GDM1 (cell line): ENCODE data around the gene FAM209B.
A peak's percentile ranks its signal among the peaks of the same experiment; 100 is the strongest.
"Not testable (repeated sequence)": the region's sequence is repeated elsewhere in the genome, so short reads cannot be mapped to it uniquely, and the experiment has no call there.

Experiments
- DNase-seq: peaks from one replicate; lab custom pipeline; 2025; lab: John Stamatoyannopoulos, UW

FAM209B gene, protein sequence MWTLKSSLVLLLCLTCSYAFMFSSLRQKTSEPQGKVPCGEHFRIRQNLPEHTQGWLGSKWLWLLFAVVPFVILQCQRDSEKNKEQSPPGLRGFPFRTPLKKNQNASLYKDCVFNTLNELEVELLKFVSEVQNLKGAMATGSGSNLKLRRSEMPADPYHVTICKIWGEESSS

DNA sequence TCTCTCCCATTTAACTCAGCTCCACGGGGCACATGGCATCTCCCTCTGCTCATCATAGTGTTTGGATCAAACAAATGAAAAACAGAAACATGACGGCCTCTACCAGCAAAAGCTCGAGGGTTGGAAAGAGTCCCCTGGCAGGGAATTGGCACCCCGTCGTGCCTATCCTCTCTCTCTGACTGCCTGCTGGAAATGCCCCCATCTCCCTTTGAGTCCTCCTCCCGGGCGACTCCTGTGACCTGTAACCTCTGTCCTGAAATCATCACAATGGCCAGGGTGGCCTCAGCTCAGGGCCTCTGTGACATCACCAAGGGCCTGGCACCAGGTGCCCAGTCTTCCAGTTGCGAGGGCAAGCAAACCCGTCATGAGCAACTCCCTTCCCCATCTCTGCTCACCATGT is at the start of gene FAM209B:
Gene FAM209B (plus strand): TSS at position 301 of the 400 bp plus-strand sequence. CDS start 96 bp downstream, at position 397.
- DNase-seq: not testable (repeated sequence)

DNA sequence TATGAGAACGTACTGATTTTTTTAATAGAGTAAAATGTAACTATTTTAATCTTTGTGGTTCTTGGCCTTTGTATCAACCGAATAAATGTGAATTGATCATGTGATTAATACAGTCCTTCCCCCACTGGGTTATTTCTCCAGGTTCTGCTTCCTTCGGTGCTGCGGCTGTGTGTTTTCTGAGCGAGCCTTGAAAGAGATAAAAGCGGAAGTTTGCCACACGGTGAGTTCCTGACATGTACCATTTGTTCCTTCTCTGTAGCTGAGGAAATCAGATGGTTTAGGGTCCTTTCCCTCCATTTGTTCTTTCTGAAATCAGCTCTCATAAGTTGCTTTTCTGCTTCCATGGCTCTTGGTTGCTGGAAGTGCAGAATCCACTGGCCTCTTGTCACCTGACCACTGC is 49.1 kb upstream of the FAM209B start:
- peak; percentile 49 for DNase-seq

DNA sequence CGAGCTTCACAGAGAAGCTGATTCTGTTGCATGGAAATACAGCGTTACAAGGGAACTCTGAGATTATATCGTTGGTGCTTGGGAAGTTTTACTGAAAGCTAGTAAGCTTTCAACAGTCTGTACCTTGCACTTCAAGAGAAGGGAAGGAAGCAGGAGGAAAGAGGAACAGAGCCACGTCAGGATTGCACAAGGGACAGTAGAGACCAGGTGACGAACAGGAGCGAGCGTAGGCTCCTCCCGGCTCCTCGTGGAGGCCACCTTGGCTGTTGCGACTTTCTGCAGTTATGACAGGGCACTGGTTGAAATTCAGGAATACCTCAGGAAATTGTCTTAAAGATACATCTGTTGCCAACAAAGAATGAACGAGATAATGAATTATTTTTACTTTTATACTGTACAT is 45.8 kb upstream of the FAM209B start:
- DNase-seq: no peak

DNA sequence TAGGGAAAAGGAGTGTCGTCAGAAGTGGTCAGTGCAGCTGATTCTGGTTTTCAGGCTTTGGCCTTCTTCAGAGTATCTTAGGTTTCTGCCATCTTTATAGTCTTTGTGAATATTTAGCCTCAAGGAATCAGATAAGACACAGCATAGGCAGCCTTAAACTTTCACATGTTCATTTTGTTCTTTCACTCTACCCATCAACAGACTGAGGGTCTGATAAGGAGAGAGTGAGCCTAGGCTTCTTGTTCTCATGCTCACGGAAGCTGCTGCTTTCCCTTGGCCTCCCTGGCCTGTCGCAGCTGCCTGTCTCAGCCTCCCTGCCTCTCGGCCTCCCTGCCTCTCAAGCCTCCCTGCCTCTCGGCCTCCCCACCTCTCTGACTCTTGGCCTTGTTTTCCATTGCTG is 44.5 kb upstream of the FAM209B start:
- DNase-seq: no peak

DNA sequence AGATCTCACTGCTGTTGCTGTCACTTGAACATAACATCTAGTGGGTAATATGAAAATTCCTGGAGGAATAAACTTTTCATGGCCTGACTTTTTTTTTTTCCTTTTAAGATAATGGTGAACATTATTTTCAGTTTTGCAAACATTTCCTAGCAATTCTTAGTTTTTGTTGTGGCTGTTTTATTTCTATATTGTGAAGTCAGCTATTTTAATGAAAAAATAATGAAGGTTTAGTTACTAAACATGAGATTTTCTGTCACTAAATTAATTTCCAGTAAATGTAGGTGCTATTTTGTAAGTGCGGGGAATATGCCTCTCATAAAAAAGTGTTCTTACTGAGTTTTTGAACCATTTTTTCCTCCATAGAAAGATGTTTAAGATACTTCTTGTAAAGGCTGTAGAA is 31.9 kb upstream of the FAM209B start:
- no peak for DNase-seq

DNA sequence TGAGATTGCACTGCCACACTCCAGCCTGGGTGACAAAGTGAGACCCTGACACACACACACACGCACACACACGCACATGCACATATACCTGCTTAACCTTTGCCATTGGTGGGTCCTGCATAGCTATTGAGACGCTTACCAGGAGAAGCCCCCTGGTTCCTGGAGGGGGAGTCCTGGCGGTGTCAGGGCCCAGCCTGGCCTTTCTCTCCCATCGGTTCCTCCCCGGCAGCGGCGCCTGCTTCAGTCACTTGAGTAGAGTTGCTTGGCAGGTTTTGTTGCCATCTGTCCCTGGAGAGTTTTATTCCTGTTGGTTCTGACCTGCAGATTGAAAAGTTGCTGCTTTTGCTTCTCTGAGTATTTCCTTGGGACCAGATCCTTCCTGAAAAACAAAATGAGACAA is 29.1 kb upstream of the FAM209B start:
- no peak for DNase-seq

DNA sequence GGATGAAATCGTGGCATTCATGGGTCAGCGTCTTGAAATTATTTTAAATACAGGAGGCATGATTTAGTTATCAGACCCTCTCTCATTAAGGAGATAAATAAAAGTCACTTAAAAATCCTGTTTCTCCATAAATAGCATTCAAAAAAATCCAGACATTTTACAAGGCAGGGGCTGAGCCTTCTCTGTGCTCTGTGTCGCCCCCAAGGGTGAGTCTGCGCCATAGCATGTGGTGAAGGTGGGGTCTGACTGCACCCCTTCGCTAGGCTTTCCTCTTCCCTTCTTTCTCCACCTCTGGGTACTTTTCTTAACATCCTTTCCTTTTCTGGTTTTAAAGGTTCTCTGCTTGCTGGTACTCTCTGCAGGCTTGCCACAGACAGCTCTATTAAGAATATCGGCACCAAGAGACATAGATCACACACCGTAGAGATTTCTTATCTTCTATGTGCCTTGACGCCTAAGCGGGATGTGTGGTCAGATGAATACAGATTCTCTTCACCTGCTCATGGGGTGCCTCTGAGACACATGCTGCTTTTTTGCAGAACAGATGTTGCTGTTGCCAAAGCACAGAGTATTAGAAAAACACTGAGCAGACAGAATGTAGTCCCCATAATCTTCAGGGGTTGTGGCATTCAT is 28.6 kb upstream of the FAM209B start:
- no peak for DNase-seq

DNA sequence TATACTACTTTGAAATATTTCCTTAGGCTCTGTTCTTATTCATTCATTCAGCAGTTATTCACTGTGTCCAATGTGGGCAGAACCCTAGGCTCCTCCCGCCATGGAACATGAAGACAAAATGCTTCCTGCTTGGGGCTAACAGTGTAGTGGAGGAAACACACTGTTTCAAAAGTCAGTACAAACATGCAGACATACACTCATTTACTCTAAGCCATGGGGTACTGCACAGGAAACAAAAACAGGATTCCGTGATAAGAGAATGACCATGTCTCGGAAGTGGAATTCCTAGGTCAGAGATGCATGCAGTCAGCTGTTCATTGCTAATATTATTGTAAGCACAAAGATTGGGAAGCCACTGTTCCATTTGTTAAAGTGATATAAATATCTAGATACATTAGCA is 26.9 kb upstream of the FAM209B start:
- DNase-seq: no peak

DNA sequence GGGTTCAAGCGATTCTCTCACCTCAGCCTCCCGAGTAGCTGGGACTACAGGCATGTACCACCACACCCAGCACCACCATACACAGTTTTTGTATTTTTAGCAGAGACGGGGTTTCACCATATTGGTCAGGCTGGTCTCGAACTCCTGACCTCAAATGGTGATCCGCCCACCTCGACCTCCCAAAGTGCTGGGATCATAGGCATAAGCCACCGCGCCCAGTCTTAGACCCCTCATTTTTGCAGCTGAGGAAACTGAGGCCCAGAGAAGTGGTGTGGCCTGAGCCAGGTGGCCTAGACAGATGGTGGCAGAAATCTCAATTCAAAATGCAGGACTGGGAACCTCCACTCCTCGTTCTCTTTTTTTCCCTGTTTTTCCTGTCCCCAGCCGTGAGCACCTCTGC is 21.1 kb upstream of the FAM209B start:
- no peak for DNase-seq

DNA sequence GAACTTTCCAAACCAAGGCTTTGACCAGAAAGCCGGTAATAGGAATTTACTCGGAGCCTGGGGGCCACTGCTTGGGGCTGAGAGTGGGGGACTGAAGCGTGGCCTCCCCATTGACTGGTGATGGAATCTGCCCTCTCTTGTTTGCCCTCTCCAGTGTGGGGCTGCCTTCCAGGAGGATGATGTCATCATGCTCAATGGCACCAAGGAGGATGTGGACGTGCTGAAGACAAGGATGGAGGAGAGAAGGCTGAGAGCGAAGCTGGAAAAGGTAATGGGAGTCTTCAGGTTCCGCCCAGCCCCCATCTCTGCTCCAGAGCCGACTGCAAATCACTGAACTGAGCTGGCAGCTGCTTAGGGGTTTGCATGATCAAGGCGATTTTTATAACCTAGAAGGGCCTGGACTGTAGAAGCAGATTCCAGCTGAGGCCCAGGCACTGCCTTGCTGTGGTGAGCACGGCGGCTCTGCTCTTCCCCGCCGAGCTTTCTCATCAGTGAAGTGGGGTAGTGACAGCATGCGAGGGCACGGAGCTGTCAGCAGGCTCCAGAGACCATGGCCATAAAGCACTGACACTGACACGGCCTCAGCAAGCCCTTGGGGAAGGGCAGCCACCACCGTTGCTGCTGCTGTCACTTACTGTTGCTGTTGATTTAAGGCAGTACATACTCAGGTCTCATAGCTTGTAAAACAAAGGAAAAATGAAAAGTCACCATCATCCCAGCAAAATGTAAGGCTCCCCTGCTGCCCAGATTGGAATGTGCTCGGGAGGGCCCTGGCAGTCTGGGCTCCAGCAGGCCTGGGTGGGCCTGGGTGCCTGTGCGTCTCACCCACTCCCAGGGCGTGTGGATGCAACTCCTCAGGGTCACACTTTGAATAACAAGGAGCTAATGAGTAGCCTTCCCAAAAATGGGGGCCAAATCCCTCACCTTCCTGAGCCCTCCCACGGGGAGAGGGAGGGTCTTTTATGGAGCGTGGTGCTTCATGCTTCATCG is 19.6 kb upstream of the FAM209B start:
- no peak for DNase-seq

DNA sequence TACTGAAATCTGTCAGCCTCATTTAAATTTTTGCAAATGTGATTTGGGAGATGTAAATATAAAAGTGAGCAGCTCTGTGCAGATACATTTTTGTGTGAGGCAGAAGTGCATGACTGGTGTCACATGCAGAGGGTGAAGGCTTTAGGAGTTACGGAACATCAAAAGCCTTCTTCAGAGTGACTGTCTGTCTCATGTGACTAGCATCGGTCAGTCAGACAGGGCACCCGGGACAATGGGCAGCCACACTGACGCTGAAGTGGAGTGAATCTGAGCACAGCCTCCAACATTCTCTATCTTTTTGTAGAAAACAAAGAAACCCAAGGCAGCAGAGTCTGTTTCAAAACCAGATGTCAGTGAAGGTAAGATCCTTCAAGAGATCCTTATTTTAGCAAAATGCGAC is 16.4 kb upstream of the FAM209B start:
- DNase-seq: no peak

DNA sequence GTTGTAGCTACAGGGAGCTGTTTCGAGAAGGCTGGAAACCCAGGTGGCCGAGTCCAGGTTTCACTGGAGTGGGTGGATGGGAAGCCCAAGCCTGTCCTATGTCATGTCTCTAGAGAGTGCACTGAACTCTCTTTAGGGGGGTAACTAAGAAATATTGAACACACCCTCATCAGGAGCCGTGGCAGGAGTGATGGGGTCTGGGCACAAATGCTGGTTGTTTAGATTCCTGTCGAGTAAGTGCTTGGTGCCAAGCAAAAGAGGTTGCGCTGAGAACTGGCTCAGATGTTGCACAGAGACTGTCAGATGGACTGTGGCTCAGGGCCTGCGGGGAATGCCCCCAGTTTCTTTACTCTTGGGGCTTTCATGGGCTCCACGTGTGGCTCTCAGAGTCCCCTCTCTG is 15.8 kb upstream of the FAM209B start:
- DNase-seq: no peak

DNA sequence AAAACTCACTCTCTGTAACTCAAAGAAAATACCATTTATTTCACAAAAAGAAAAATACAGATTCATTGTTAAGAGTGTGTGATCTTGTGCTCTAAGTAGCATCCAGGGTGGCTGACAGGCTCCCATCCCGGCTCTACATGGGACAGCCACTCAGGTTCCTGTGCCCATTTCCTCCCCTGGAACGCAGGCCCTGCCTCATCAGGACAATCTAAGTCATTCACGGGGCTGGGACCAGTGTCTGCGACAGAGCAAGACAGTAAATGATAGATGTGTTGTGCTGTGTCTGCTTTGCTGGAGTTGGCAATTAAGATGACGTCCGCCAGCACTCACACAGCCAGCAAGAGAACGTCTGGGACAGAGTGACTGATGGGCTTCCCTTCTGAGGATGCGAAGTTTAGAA is 15.4 kb upstream of the FAM209B start:
- no peak for DNase-seq

DNA sequence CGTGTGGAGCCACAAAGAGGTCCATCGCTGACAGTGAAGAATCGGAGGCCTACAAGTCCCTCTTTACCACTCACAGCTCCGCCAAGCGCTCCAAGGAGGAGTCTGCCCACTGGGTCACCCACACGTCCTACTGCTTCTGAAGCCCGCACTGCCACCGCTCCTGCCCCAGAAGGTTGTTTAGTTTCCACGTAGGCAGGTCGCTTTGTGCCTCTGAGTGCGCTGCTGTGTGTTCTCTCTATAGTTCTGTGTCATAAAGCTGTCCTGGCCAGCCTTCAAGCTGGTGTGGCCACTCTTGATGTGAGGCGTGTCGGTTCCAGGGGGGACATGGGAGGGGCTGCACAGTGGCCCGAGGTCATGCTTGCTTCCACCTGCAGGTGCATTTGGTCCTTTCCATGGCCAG is 14.9 kb upstream of the FAM209B start:
- DNase-seq: no peak

DNA sequence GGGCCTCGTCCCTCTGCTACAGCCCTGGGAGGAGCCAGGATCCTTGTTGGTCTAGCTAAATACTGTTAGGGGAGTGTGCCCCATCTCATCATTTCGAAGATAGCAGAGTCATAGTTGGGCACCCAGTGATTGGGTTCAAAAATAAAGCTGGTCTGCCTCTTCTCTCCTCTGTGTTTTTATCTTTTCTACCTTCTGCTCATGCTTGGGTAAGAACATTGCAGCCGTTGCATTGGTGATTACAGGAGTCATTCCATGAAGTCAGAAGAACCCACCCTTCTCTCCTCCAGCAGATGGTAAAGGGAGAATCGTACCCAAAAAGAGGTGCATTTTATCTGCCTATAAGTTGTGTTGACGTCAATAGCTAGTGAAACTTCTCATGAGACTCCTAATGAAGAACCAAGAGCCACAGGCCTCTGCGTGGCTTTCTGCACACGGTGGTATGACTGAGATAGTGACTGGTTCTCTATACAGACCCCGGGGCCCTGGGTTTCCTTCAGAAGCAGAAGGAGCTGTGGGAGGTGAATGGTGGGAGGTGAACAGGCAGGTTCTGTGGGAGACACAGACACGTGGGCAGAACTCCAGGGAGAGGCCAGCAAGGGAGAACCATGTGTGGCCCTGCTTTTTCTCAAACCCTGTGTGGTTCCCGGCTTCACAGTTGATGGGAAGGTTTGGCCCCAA is 14.2 kb upstream of the FAM209B start:
- no peak for DNase-seq

DNA sequence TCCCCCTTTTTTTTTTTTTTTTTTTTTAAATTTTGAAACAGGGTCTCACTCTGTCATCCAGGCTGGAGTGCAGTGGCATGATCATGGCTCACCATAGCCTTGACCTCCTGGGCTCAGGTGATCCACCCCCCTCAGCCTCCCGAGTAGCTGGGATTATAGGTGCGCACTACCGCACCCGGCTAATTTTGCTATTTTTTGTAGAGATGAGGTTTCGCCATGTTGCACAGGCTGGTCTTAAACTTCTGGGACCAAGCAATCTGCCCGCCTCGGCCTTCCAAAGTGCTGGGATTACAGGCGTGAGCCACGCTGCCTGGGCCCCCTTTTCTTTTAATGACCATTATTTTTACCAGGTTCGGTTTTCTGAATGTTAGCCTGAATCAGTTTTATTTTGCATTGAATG is 13.5 kb upstream of the FAM209B start:
- DNase-seq: no peak

DNA sequence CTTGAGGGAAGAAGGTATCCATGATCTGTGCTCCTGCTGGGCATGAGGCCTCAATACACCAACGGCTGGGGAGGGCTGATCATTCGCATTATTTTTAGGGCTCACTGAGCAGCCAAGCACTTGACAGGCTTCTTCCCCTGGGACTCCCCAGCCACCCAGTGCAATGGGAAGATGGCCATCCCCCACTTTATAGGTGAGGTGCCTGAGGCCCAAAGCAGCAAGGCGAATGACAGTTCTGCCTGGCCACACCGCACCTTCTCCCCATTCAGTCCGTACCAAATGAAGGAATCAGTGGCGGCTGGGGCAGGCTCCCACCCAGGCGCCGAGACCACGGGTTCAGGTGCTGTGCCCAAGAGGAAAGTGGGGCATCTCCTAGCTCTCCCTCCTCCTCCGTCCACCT is 12.9 kb upstream of the FAM209B start:
- DNase-seq: no peak

DNA sequence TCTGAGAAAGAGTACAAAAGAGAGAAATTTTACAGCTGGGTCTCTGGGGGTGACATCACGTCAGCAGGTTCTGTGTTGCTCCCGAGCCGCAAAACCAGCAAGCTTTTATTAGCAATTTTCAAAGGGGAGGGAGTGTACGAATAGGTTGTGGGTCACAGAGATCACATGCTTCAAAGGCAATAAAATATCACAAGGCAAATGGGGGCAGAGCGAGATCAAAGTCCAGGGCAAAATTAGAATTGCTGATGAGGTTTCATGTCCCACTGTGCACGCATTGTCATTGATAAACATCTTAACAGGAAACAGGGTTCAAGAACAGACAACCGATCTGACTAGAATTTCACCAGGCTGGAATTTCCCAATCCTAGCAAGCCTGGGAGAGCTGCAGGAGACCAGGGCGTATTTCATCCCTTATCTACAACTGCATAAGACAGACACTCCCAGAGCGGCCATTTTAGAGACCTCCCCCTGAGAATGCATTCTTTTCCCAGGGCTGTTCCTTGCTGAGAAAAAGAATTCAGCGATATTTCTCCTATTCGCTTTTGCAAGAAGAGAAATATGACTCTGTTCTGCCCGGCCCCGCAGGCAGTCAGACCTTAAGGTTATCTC is 12.2 kb upstream of the FAM209B start:
- DNase-seq: not testable (repeated sequence)

DNA sequence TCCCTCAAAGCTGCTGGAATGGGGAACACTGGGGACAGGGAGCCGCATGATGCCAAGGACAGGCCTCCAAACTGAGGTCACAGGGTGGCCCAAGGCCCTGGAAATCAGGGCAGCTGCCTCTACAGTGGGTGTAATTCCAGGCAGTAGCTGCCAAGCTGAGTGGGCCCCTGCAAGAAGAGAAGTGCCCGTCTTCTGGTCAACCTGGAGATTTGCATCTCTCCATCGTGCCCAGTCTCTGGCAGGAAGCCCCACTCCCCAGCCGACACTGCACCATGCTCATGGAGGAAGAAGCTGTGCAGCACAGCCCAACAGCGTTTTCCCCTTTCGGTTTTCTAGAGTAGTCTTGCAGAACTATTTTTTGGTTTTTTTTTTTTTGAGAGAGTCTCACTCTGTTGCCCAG is 10.7 kb upstream of the FAM209B start:
- no peak for DNase-seq

DNA sequence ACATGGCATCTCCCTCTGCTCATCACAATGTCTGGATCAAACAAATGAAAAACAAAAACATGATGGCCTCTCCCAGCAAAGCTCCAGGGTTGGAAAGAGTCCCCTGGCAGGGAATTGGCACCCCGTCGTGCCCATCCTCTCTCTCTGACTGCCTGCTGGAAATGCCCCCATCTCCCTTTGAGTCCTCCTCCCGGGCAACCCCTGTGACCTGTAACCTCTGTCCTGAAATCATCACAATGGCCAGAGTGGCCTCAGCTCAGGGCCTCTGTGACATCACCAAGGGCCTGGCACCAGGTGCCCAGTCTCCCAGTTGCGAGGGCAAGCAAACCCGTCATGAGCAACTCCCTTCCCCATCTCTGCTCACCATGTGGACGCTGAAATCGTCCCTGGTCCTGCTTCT is 8.6 kb upstream of the FAM209B start, which contains the start of gene FAM209A:
Gene FAM209A (plus strand): TSS at position 301 of the 400 bp plus-strand sequence. CDS start 65 bp downstream, at position 366.
- not testable (repeated sequence) for DNase-seq

DNA sequence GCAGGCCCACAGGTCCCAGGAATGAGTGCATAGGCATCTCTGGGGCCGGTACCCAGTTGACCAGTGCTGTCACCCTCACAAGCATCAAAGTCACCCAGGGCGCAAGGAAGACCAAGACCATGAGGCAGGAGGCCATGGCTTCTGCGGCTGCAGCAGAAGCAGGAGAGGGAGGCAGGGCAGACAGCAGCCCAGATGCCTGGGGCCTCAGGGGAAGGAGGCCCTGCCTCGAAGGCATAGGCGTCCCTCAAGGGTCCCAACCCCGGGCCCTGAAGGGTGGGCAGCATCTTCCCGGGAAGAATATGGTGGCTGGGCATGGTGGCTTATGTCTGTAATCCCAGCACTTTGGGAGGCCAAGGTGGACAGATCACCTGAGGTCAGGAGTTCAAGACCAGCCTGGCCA is 5.5 kb upstream of the FAM209B start:
- DNase-seq: no peak

DNA sequence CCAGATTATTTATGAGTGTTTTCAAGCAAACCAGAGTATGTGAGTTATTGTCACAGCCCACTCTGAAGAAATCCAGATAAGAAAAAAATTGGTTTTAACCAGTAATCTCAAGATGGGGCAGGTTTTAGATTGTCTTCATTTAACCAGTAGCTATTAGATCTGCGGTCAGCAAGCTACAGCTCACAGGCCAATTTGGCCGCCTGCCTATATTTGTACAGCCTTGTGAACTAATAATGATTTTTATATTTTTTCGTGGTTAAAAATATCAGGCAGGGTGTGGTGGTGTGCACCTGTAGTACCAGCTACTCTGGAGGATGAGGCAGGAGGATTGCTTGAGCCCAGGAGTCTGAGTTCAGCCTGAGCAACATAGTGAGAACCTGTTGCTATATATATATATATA is 5.0 kb downstream of the FAM209B start:
- no peak for DNase-seq
